PC-9 (cell line): Measurements from ENCODE around the gene NAGPA.

ENCODE experiments used
- CTCF ChIP-seq: fragments of 200-600 bp; sonication (generic); conservative IDR thresholded peaks from 2 replicates; pipeline ENCODE4 v1.6.1; 2017; ENCODE audit warnings: mixed run types, antibody characterized with exemption, mild to moderate bottlenecking, moderate library complexity
- EZH2 ChIP-seq: fragments of 200-600 bp; sonication (generic); IDR thresholded peaks from 2 replicates; pipeline ENCODE4 v1.8.0; 2017; ENCODE audit warnings: antibody characterized with exemption, low read depth

DNA sequence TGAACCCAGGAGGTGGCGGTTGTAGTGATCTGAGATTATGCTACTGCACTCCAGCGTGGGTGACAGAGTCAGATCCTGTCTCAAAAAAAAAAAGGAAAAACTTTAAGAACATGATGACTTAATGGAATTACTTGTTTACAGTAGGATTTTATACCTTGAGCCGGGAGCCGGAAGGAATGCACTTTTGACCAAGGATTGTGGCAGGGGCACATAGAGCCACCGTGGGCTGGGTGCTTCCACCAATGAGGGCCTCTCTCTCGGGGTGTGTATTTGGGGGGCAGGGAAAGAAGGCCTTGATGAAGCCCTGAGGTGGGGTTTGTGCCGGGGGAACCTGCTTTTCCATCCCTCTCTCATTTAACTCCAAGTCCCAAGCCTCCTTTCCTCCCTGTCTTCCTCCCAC lies 6.7 kb upstream of the NAGPA start:
- TF ChIP-seq CTCF: no peak
- no peak for TF ChIP-seq EZH2
